Uterus (tissue), 4 donors: Measurements from ENCODE around the gene SBF1. TPM values are rescaled to one million over a fixed set of nuclear protein-coding genes. Genes with fewer than 3 reads are reported as not detected.

Experiments used
- DNase-seq, 2 donors: peaks; one replicate each; pipeline ENCODE4 v3.0.0-alpha.2; 2019 to 2020
- H3K27ac ChIP-seq, 2 donors: fragments of 200-600 bp; sonication (generic); 1 replicate in 1 of 2; 2 replicates in 1 of 2; pipeline ENCODE4 v1.5.1; 2016 to 2018
- H3K27me3 ChIP-seq, 2 donors: fragments of 200-600 bp; sonication (generic); one replicate each; pipeline ENCODE4 v1.5.1; 2018 to 2019; ENCODE audit warnings: control low read depth in 1 of 2
- H3K36me3 ChIP-seq, 2 donors: fragments of 200-600 bp; sonication (generic); one replicate each; pipeline ENCODE4 v1.5.1; 2019; ENCODE audit warnings: control low read depth in 1 of 2
- H3K4me1 ChIP-seq, 2 donors: fragments of 200-600 bp; sonication (generic); one replicate each; pipeline ENCODE4 v1.5.1; 2018 to 2019; ENCODE audit warnings: control low read depth in 1 of 2
- H3K4me3 ChIP-seq, 2 donors: fragments of 200-600 bp; sonication (generic); 1 replicate in 1 of 2; 2 replicates in 1 of 2; pipeline ENCODE4 v1.5.1; 2018 to 2019; ENCODE audit warnings: mild to moderate bottlenecking in 1 of 2
- H3K9me3 ChIP-seq, 2 donors: fragments of 200-600 bp; sonication (generic); one replicate each; pipeline ENCODE4 v1.5.1; 2019; ENCODE audit warnings: control low read depth in 1 of 2
- CTCF ChIP-seq, 4 experiments: fragments of 200-600 bp in 2 of 4; fragments of 450-650 bp in 2 of 4; sonication (generic) in 2 of 4; IDR thresholded peaks; one replicate each; pipeline ENCODE4 v1.5.1; 2016 to 2019; ENCODE audit warnings: antibody characterized with exemption in 4 of 4, mild to moderate bottlenecking in 2 of 4, moderate library complexity in 1 of 4
- POLR2A ChIP-seq, 2 donors: fragments of 450-650 bp; IDR thresholded peaks; one replicate each; pipeline ENCODE4 v1.6.1; 2016; ENCODE audit warnings: antibody characterized with exemption in 2 of 2, mild to moderate bottlenecking in 1 of 2, moderate library complexity in 1 of 2
- intact Hi-C: fragments of 100-400 bp; cut with DNase I; formaldehyde crosslinking; loops from one replicate; pipeline ENCODE4 v1.15.1; 2023; ENCODE audit warnings: low total_unique reads
- total RNA-seq, 4 donors: library from RNA; depleted of rRNA in 3 of 4; stranded (reverse); fragments of >200 nt in 3 of 4; gene quantifications; one replicate each; pipeline versions ENCODE4 v1.1.0 to v1.2.4, GENCODE V29; 2014 to 2023
- donor health status: DM: yes; HTN: yes; CAD: no.

The SBF1 gene
- total RNA-seq, 4 donors from 2014 or later: 35.0 to 84.0 (median 60.9) TPM

GRCh38 chr22:50485221-50486131 is 10.6 kb upstream of the SBF1 start:
- DNase-seq: no peak
- Histone ChIP-seq H3K4me3 (no peak overlapping the region), H3K36me3 (no peaks in the 10 kb centered on the region), H3K27ac (no peak overlapping the region), H3K27me3 (peaks cover 12 to 18% of the 10 kb centered on the region in 2 donors), H3K4me1 (no peaks in the 10 kb centered on the region), H3K9me3 (no peaks in the 10 kb centered on the region)
- intact Hi-C loops: no loop called here
- no peak for TF ChIP-seq CTCF (IDR thresholded peaks at IDR 0.05)
- no peak for TF ChIP-seq POLR2A (IDR thresholded peaks at IDR 0.05)

- TF ChIP-seq POLR2A (IDR thresholded peaks at IDR 0.05) (no peak), CTCF (IDR thresholded peaks at IDR 0.05) (no peak)
- peaks cover 12 to 18% of the 10 kb centered on the region in 2 donors for H3K27me3 ChIP-seq
- H3K36me3 ChIP-seq: no peaks in the 10 kb centered on the region
- no peak overlapping the region for H3K27ac ChIP-seq
- DNase-seq: no peak
- H3K4me3 ChIP-seq: no peak overlapping the region
- intact Hi-C loops: no loop called here
- no peaks in the 10 kb centered on the region for H3K4me1 ChIP-seq
- H3K9me3 ChIP-seq: no peaks in the 10 kb centered on the region
These were observed 9.4 kb upstream of the SBF1 start for GRCh38 chr22:50483977-50484853.

- intact Hi-C loops: no loop called here
- H3K4me3 ChIP-seq: no peak overlapping the region
- H3K27ac ChIP-seq: no peak overlapping the region
- TF ChIP-seq POLR2A (IDR thresholded peaks at IDR 0.05) (no peak), CTCF (IDR thresholded peaks at IDR 0.05) (no peak)
- peaks cover 12 to 18% of the 10 kb centered on the region in 2 donors for H3K27me3 ChIP-seq
- DNase-seq: no peak
- no peaks in the 10 kb centered on the region for H3K9me3 ChIP-seq
- H3K36me3 ChIP-seq: no peaks in the 10 kb centered on the region
- no peaks in the 10 kb centered on the region for H3K4me1 ChIP-seq
These were observed 8.7 kb upstream of the SBF1 start for GRCh38 chr22:50483556-50483955.

- H3K9me3 ChIP-seq: no peaks in the 10 kb centered on the region
- DNase-seq: no peak
- no peak overlapping the region for H3K27ac ChIP-seq
- peaks cover 12 to 18% of the 10 kb centered on the region in 2 donors for H3K27me3 ChIP-seq
- intact Hi-C loops: no loop called here
- no peak for TF ChIP-seq CTCF (IDR thresholded peaks at IDR 0.05)
- no peak for TF ChIP-seq POLR2A (IDR thresholded peaks at IDR 0.05)
- H3K36me3 ChIP-seq: no peaks in the 10 kb centered on the region
- H3K4me1 ChIP-seq: no peaks in the 10 kb centered on the region
- no peak overlapping the region for H3K4me3 ChIP-seq
These were observed 8.3 kb upstream of the SBF1 start for GRCh38 chr22:50483106-50483505.
